Thoracic aorta (tissue), 2 donors: Measurements from ENCODE around the gene CAMK2A. TPM values are rescaled to one million over a fixed set of nuclear protein-coding genes. Genes with fewer than 3 reads are reported as not detected.

Experiments
- ATAC-seq: fragments of 150-250 bp; one replicate; pipeline ENCODE4 v1.8.0; 2017; ENCODE audit warnings: low read depth; ENCODE audit not compliant: insufficient number of reproducible peaks, low FRiP score
- DNase-seq: peaks from one replicate; pipeline ENCODE4 v3.0.0-alpha.2; 2020; ENCODE audit warnings: low spot score
- H3K27ac ChIP-seq, 2 donors: fragments of 200-600 bp; sonication (generic); 1 replicate in 1 of 2; 2 replicates in 1 of 2; pipeline ENCODE4 v1.5.1; 2016; ENCODE audit warnings: mild to moderate bottlenecking in 2 of 2, moderate library complexity in 2 of 2
- H3K27me3 ChIP-seq: fragments of 200-600 bp; sonication (generic); replicated peaks from 2 replicates; pipeline ENCODE4 v1.6.0; 2016; ENCODE audit warnings: mild to moderate bottlenecking; ENCODE audit not compliant: insufficient read depth
- H3K36me3 ChIP-seq: fragments of 200-600 bp; sonication (generic); one replicate; pipeline ENCODE4 v1.5.1; 2016
- H3K4me1 ChIP-seq, 2 donors: fragments of 200-600 bp; sonication (generic); 1 replicate in 1 of 2; 2 replicates in 1 of 2; pipeline versions ENCODE4 v1.5.1 to v1.6.0; 2016; ENCODE audit warnings: low read depth in 2 of 2, mild to moderate bottlenecking in 1 of 2; ENCODE audit not compliant: control insufficient read depth in 1 of 2
- H3K4me3 ChIP-seq: fragments of 200-600 bp; sonication (generic); 2 replicates; pipeline ENCODE4 v1.5.1; 2016; ENCODE audit warnings: mild to moderate bottlenecking
- H3K9me3 ChIP-seq: fragments of 200-600 bp; sonication (generic); 2 replicates; pipeline ENCODE4 v1.5.1; 2016
- total RNA-seq, 2 donors: library from RNA; depleted of rRNA; stranded (reverse); fragments of >200 nt; gene quantifications; one replicate each; pipeline versions ENCODE4 v1.1.0 to v1.2.3, GENCODE V29; 2016
- TF ChIP-seq, protein P1 (sequence below): fragments of 200-600 bp; sonication (generic); IDR thresholded peaks from one replicate; pipeline ENCODE4 v1.5.1; 2019; ENCODE audit warnings: antibody characterized with exemption

CAMK2A gene
- total RNA-seq, 2 donors from 2014 or later: 0.35 TPM; not detected in 1

DNA sequence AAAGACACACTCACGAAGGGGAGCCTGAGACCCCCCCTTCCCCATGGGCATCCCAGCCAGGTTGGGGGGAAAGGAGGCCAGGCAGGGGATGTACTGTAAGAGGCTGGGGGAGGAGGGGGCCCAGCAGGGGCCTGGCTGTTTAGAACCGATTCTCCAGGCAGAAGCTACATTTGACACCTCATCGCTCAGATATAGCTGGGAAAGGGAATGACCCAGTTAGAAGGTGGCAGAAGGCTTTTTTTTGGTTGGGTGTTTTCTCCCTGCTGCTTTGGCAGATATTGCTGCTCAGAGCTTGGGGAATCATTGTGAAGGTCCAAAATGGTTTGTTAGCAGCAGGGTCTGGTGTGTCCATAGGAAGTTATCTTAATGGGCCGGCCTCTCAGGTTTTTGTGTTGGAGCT is 117.0 kb downstream of the CAMK2A start:
- no peak overlapping the region for H3K4me3 ChIP-seq
- no peak for DNase-seq
- TF ChIP-seq, protein P1, sequence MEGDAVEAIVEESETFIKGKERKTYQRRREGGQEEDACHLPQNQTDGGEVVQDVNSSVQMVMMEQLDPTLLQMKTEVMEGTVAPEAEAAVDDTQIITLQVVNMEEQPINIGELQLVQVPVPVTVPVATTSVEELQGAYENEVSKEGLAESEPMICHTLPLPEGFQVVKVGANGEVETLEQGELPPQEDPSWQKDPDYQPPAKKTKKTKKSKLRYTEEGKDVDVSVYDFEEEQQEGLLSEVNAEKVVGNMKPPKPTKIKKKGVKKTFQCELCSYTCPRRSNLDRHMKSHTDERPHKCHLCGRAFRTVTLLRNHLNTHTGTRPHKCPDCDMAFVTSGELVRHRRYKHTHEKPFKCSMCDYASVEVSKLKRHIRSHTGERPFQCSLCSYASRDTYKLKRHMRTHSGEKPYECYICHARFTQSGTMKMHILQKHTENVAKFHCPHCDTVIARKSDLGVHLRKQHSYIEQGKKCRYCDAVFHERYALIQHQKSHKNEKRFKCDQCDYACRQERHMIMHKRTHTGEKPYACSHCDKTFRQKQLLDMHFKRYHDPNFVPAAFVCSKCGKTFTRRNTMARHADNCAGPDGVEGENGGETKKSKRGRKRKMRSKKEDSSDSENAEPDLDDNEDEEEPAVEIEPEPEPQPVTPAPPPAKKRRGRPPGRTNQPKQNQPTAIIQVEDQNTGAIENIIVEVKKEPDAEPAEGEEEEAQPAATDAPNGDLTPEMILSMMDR: no peak
- H3K9me3 ChIP-seq: no peaks in the 10 kb centered on the region
- H3K36me3 ChIP-seq: no peaks in the 10 kb centered on the region
- no peak for ATAC-seq
- H3K4me1 ChIP-seq: peaks cover 10 to 30% of the 10 kb centered on the region in 2 donors
- no peak overlapping the region for H3K27ac ChIP-seq
- no peaks in the 10 kb centered on the region for H3K27me3 ChIP-seq

- no peak overlapping the region for H3K27ac ChIP-seq
- TF ChIP-seq, protein P1: no peak
- ATAC-seq (no peak), DNase-seq (no peak)
- H3K36me3 ChIP-seq: no peaks in the 10 kb centered on the region
- H3K4me3 ChIP-seq: no peak overlapping the region
- no peaks in the 10 kb centered on the region for H3K27me3 ChIP-seq
- no peaks in the 10 kb centered on the region for H3K9me3 ChIP-seq
- peaks cover 7 to 26% of the 10 kb centered on the region in 2 donors for H3K4me1 ChIP-seq
Observed at GRCh38 chr5:150172145-150172544, 117.4 kb downstream of the CAMK2A start.

Other genes with a start within 250 kb of the CAMK2A start
- 10 to 100 TPM; 76.3 to 98.6 TPM for gene CSF1R, start 203.2 kb downstream of the CAMK2A start, total RNA-seq
- 100 to 1,000 TPM; 362 to 421 TPM for gene PDGFRB, start 133.9 kb downstream of the CAMK2A start, total RNA-seq
- gene CDX1, start 123.0 kb downstream of the CAMK2A start, total RNA-seq: not detected
- gene SLC6A7, start 99.7 kb downstream of the CAMK2A start, total RNA-seq: not detected
- 1 to 10 TPM in 1 of 2 donors, under 1 TPM in 1; 0.41 to 4.3 TPM for gene ARSI, start 13.1 kb upstream of the CAMK2A start, total RNA-seq
- 10 to 100 TPM; 23.4 to 47.0 TPM for gene TCOF1, start 67.9 kb upstream of the CAMK2A start, total RNA-seq
- gene CD74, start 123.1 kb upstream of the CAMK2A start, total RNA-seq: 1,000 to 10,000 TPM in 1 of 2 donors, 100 to 1,000 TPM in 1; 844 to 1,048 TPM
- 1,000 to 10,000 TPM; 1,311 to 1,492 TPM for gene RPS14, start 160.0 kb upstream of the CAMK2A start, total RNA-seq
- gene NDST1, start 218.4 kb upstream of the CAMK2A start, total RNA-seq: 100 to 1,000 TPM; 112 to 131 TPM